HG02571 (cell line): ENCODE data around the gene KIF21A.
"Not testable (repeated sequence)": the region's sequence is repeated elsewhere in the genome, so short reads cannot be mapped to it uniquely, and the experiment has no call there.

Source experiments
- ATAC-seq: cut with Tn5 transposase; IDR thresholded peaks from one replicate; pipeline ENCODE4 v1.9.1; 2021; ENCODE audit warnings: mild to moderate bottlenecking, moderate library complexity; ENCODE audit not compliant: unreplicated experiment

KIF21A gene

GRCh38 chr12:39352471-39353017 is 90.4 kb downstream of the KIF21A start:
- ATAC-seq = no peak

GRCh38 chr12:39351153-39351552 is 91.8 kb downstream of the KIF21A start:
- no peak for ATAC-seq

- ATAC-seq = no peak
These were observed 93.8 kb downstream of the KIF21A start for GRCh38 chr12:39348941-39349626.

GRCh38 chr12:39348523-39348922 is 94.4 kb downstream of the KIF21A start:
- no peak for ATAC-seq

- no peak for ATAC-seq
These were observed 98.0 kb downstream of the KIF21A start for GRCh38 chr12:39344926-39345325.

GRCh38 chr12:39343665-39344064 is 99.3 kb downstream of the KIF21A start:
- ATAC-seq = no peak

- no peak for ATAC-seq
These were observed 101.2 kb downstream of the KIF21A start for GRCh38 chr12:39341761-39342160.

- peak; percentile 67 for ATAC-seq
These were observed 101.7 kb downstream of the KIF21A start for GRCh38 chr12:39341179-39341578.

GRCh38 chr12:39332661-39333175 is 110.2 kb downstream of the KIF21A start:
- ATAC-seq = no peak

GRCh38 chr12:39331539-39332261 is 111.2 kb downstream of the KIF21A start:
- no peak for ATAC-seq

GRCh38 chr12:39329876-39330275 is 113.0 kb downstream of the KIF21A start:
- ATAC-seq = no peak

GRCh38 chr12:39329018-39329417 is 113.9 kb downstream of the KIF21A start:
- ATAC-seq = no peak

GRCh38 chr12:39327965-39328364 is 115.0 kb downstream of the KIF21A start:
- no peak for ATAC-seq

- ATAC-seq = no peak
These were observed 115.4 kb downstream of the KIF21A start for GRCh38 chr12:39327510-39327909.

- no peak for ATAC-seq
These were observed 123.7 kb downstream of the KIF21A start for GRCh38 chr12:39319180-39319579.

GRCh38 chr12:39314547-39314946 is 128.4 kb downstream of the KIF21A start:
- ATAC-seq = no peak

GRCh38 chr12:39309516-39309915 is 133.4 kb downstream of the KIF21A start:
- no peak for ATAC-seq

GRCh38 chr12:39301422-39301821 is 141.5 kb downstream of the KIF21A start:
- ATAC-seq = no peak

GRCh38 chr12:39300799-39301198 is 142.1 kb downstream of the KIF21A start:
- no peak for ATAC-seq

GRCh38 chr12:39297891-39298290 is 145.0 kb downstream of the KIF21A start:
- ATAC-seq = no peak

GRCh38 chr12:39296496-39296895 is 146.4 kb downstream of the KIF21A start:
- ATAC-seq = no peak

GRCh38 chr12:39295593-39295992 is 147.3 kb downstream of the KIF21A start:
- ATAC-seq = not testable (repeated sequence)
